GM13976 (cell line): ENCODE measurements around the gene IFT80.
"Not testable (repeated sequence)": the region's sequence is repeated elsewhere in the genome, so short reads cannot be mapped to it uniquely, and the experiment has no call there.

ENCODE experiments used
- DNase-seq: peaks from one replicate; pipeline ENCODE4 v3.0.0; 2012; ENCODE audit warnings: low spot score
- in situ Hi-C: fragments of 300-500 bp; cut with MboI; formaldehyde crosslinking; loops from one replicate; pipeline ENCODE4 v1.12.0; 2022; ENCODE audit warnings: low sequenced_read_pairs, mixed read lengths, inconsistent platforms; ENCODE audit not compliant: unreplicated experiment
- TF ChIP-seq, protein P1 (sequence below): IDR thresholded peaks from 2 replicates; pipeline ENCODE4 v1.5.1; 2012; ENCODE audit warnings: borderline replicate concordance, mild to moderate bottlenecking; ENCODE audit not compliant: insufficient read depth; ENCODE audit errors: extremely low read depth, missing control alignments, control extremely low read depth

The IFT80 gene

GRCh38 chr3:160343132-160343531, 55.9 kb downstream of the IFT80 start:
- peak; percentile 23 for DNase-seq
- TF ChIP-seq, protein P1, sequence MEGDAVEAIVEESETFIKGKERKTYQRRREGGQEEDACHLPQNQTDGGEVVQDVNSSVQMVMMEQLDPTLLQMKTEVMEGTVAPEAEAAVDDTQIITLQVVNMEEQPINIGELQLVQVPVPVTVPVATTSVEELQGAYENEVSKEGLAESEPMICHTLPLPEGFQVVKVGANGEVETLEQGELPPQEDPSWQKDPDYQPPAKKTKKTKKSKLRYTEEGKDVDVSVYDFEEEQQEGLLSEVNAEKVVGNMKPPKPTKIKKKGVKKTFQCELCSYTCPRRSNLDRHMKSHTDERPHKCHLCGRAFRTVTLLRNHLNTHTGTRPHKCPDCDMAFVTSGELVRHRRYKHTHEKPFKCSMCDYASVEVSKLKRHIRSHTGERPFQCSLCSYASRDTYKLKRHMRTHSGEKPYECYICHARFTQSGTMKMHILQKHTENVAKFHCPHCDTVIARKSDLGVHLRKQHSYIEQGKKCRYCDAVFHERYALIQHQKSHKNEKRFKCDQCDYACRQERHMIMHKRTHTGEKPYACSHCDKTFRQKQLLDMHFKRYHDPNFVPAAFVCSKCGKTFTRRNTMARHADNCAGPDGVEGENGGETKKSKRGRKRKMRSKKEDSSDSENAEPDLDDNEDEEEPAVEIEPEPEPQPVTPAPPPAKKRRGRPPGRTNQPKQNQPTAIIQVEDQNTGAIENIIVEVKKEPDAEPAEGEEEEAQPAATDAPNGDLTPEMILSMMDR = peak; percentile 15
- in situ Hi-C loops = loop anchor here (10.0 to 25.0 kb wide), 3 partner anchors 178 to 456 kb away; no protein-coding TSS in a partner anchor

DNA sequence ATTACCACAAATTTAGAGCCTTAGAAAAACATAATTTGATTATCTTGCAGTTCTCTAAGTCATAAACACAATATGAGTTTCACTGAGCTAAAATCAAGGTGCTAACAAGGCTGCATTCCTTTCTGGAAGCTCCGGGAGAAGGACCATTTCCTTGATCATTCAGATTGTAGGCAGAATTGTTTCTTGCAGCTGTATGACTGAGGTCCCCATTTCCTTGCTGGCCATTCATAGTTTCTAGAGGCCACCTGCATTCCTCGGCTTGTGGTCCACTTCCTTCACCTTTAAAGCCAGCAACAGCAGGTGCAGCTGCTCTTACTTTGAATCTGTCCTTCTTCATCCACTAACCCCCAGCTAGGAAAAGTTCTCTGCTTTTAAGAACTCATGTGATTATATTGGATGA, 58.7 kb downstream of the IFT80 start:
- in situ Hi-C loops = loop anchor here (10.0 to 25.0 kb wide), 3 partner anchors 176 to 453 kb away; no protein-coding TSS in a partner anchor
- TF ChIP-seq, protein P1 = no peak
- no peak for DNase-seq

DNA sequence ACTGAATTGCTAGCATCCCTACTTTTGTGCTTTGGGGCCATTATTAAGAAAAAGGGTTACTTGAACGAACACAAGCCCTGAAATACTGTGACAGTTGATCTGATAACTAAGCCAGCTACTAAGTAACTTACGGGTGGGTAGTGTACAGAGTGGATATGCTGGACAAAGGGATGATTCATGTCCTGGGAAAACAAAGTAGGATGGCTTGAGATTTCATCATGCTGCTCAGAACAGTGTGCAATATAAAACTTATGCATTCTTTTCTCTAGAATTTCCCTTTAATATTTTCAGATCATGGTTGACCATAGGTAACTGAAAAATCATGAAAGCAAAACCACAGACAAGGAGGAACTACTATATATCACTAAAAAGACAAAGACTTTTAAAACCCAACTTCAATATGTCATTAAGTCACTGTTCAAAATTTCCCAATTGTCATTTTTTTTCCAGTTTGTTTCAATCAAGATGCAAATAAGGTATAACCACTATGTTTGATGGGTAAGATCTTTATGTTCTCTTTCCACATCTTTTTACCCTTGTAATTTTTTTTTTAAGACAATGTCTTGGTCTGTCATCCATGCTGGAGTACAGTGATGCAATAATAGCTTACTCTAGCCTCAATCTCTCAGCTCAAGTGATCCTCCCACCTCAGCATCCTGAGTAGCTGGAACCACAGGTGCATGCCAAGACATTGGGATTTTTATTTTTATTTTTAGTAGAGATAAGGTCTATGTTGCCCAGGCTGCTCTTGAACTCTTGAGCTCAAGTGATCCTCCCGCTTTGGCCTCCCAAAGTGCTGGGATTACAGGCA, 67.7 kb downstream of the IFT80 start:
- TF ChIP-seq, protein P1 = no peak
- in situ Hi-C loops = loop anchor here (25.0 kb wide), 1 partner anchor 444 kb away; no protein-coding TSS in a partner anchor
- no peak for DNase-seq

DNA sequence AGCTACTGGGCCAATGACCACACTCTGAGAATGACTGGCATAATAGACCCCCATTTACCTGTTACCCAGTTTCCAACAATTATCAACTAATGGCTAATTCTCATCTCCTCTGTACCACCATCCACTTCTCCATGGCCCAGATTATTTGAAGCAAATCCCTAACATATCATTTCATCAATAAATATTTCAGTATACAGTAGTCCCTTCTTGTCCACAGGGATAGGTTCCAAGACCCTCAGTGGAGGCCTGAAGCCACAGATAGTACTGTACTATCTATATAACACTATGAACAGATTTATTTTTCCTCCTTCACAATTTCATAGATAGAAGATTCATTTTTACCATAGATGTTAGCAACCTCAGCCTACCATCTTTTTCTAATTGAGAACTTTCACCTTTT, 68.3 kb downstream of the IFT80 start:
- TF ChIP-seq, protein P1 = no peak
- in situ Hi-C loops = loop anchor here (25.0 kb wide), 1 partner anchor 443 kb away; no protein-coding TSS in a partner anchor
- no peak for DNase-seq

DNA sequence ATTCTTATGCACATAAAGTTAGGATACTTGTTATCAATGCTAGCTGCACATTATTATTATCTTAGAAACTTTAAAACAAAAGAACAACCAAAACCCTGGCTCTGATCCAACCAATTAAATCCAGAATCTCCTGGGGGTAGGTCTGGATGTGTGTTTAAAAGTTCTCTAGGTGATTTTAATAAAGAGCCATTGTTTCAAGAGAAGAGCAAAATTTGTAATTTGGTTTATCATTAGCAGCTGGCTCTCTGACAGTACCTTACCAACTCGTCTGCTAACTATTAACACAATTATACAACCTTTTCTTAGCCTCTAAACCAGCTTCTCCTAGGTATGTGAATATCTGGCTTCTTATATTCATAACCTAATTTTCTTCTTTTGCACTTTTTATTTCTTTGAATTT, 68.9 kb downstream of the IFT80 start:
- TF ChIP-seq, protein P1 = no peak
- in situ Hi-C loops = loop anchor here (25.0 kb wide), 1 partner anchor 443 kb away; no protein-coding TSS in a partner anchor
- DNase-seq = no peak

- DNase-seq = not testable (repeated sequence)
- in situ Hi-C loops = loop anchor here (25.0 kb wide), 1 partner anchor 439 kb away; no protein-coding TSS in a partner anchor
Observed at GRCh38 chr3:160326286-160326685, 72.7 kb downstream of the IFT80 start.

- in situ Hi-C loops, DNase-seq: not testable (repeated sequence)
Observed at GRCh38 chr3:160321821-160322220, 77.2 kb downstream of the IFT80 start.
